ENCODE measurements around the gene ZHX3.

DNA sequence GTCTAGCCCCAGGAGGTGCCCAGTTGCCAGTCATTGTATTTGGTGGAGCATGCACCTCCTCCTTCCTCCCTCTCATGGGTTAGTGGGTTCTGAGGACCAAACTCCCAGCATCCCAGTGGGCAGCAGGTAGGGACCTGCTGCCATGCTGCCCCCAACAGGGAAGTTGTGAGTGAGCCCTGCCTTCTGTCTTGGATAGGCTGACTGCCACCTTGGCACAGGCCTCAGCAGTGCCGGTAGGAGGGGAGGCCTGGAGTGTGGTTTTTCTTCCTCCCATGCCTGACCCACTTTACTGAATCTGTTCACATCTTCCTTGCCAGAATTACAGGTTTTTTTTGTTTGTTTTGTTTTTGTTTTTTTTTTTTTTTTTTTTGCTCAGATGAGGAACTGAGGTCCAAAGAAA, 155.6 kb downstream of the ZHX3 start:
- TF ChIP-seq, protein P1, sequence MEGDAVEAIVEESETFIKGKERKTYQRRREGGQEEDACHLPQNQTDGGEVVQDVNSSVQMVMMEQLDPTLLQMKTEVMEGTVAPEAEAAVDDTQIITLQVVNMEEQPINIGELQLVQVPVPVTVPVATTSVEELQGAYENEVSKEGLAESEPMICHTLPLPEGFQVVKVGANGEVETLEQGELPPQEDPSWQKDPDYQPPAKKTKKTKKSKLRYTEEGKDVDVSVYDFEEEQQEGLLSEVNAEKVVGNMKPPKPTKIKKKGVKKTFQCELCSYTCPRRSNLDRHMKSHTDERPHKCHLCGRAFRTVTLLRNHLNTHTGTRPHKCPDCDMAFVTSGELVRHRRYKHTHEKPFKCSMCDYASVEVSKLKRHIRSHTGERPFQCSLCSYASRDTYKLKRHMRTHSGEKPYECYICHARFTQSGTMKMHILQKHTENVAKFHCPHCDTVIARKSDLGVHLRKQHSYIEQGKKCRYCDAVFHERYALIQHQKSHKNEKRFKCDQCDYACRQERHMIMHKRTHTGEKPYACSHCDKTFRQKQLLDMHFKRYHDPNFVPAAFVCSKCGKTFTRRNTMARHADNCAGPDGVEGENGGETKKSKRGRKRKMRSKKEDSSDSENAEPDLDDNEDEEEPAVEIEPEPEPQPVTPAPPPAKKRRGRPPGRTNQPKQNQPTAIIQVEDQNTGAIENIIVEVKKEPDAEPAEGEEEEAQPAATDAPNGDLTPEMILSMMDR (IDR thresholded peaks at IDR 0.05 in 4 of 5, conservative IDR thresholded peaks at IDR 0.05 in 1 of 5), result no peak
- no peak for TF ChIP-seq POLR2A (IDR thresholded peaks at IDR 0.05)
